ENCODE measurements around the gene H1-8.
"Not testable (repeated sequence)": the region's sequence is repeated elsewhere in the genome, so short reads cannot be mapped to it uniquely, and the experiment has no call there.

DNA sequence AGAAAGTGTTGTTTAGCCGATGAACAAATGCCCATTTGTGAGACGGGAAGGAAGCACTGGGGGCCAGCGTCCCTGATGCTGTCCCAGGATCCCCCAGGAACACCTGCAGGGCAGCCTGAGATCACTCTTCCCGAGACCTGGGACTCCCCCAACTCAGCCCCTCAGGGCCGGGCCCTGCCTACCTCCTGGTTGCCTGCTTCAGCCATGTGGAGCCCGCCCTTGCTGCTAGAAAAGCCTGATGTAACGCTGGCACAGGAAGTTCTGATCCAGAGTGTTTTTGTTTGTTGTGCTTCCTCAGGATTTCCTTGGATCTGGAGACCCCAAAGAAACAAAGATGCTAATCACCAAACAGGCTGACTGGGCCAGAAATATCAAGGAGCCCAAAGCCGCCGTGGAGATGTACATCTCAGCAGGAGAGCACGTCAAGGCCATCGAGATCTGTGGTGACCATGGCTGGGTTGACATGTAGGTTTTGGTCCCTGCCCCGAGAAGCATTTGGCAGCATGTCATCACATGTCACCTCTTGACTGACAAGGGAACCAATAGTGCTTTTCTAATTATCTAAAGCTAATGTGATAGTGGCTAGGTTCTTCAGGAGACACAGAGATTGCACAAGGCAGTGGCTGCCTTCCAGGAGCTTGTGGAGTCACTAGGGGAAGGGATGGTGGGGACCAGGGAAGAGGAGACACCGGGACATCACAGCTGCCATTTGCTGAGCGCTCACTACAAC, 43.2 kb upstream of the H1-8 start:
- TF ChIP-seq SALL2 (tag by site-specific recombination; IDR thresholded peaks at IDR 0.05; ENCODE audit: borderline replicate concordance); ZBTB7A (tag by site-specific recombination; IDR thresholded peaks at IDR 0.05; ENCODE audit: low read depth): not testable (repeated sequence)
- TF ChIP-seq, protein P1, sequence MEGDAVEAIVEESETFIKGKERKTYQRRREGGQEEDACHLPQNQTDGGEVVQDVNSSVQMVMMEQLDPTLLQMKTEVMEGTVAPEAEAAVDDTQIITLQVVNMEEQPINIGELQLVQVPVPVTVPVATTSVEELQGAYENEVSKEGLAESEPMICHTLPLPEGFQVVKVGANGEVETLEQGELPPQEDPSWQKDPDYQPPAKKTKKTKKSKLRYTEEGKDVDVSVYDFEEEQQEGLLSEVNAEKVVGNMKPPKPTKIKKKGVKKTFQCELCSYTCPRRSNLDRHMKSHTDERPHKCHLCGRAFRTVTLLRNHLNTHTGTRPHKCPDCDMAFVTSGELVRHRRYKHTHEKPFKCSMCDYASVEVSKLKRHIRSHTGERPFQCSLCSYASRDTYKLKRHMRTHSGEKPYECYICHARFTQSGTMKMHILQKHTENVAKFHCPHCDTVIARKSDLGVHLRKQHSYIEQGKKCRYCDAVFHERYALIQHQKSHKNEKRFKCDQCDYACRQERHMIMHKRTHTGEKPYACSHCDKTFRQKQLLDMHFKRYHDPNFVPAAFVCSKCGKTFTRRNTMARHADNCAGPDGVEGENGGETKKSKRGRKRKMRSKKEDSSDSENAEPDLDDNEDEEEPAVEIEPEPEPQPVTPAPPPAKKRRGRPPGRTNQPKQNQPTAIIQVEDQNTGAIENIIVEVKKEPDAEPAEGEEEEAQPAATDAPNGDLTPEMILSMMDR (tag by site-specific recombination; IDR thresholded peaks at IDR 0.05) = not testable (repeated sequence)
- TF ChIP-seq, protein P2, sequence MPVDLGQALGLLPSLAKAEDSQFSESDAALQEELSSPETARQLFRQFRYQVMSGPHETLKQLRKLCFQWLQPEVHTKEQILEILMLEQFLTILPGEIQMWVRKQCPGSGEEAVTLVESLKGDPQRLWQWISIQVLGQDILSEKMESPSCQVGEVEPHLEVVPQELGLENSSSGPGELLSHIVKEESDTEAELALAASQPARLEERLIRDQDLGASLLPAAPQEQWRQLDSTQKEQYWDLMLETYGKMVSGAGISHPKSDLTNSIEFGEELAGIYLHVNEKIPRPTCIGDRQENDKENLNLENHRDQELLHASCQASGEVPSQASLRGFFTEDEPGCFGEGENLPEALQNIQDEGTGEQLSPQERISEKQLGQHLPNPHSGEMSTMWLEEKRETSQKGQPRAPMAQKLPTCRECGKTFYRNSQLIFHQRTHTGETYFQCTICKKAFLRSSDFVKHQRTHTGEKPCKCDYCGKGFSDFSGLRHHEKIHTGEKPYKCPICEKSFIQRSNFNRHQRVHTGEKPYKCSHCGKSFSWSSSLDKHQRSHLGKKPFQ (tag by site-specific recombination; IDR thresholded peaks at IDR 0.05) = not testable (repeated sequence)
- TF ChIP-seq, protein P3, sequence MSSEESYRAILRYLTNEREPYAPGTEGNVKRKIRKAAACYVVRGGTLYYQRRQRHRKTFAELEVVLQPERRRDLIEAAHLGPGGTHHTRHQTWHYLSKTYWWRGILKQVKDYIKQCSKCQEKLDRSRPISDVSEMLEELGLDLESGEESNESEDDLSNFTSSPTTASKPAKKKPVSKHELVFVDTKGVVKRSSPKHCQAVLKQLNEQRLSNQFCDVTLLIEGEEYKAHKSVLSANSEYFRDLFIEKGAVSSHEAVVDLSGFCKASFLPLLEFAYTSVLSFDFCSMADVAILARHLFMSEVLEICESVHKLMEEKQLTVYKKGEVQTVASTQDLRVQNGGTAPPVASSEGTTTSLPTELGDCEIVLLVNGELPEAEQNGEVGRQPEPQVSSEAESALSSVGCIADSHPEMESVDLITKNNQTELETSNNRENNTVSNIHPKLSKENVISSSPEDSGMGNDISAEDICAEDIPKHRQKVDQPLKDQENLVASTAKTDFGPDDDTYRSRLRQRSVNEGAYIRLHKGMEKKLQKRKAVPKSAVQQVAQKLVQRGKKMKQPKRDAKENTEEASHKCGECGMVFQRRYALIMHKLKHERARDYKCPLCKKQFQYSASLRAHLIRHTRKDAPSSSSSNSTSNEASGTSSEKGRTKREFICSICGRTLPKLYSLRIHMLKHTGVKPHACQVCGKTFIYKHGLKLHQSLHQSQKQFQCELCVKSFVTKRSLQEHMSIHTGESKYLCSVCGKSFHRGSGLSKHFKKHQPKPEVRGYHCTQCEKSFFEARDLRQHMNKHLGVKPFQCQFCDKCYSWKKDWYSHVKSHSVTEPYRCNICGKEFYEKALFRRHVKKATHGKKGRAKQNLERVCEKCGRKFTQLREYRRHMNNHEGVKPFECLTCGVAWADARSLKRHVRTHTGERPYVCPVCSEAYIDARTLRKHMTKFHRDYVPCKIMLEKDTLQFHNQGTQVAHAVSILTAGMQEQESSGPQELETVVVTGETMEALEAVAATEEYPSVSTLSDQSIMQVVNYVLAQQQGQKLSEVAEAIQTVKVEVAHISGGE (tag by site-specific recombination; conservative IDR thresholded peaks at IDR 0.05; ENCODE audit: low read depth) = not testable (repeated sequence)
